ENCODE data around the gene BTN1A1.

The BTN1A1 gene

GRCh38 chr6:26526928-26527327 lies 26.8 kb downstream of the BTN1A1 start:
- Histone ChIP-seq H3K4me3 (replicated peaks; ENCODE audit: insufficient read depth, low read length) (no peak overlapping the region), H3K27me3 (ENCODE audit: insufficient read depth, poor library complexity, severe bottlenecking) (no peaks in the 10 kb centered on the region), H3K27ac (replicated peaks) (no peak overlapping the region)
- no peak for DNase-seq (ENCODE audit: low read depth in 1 of 2, low spot score in 1 of 2)
- no peak for TF ChIP-seq REST (IDR thresholded peaks at IDR 0.05; ENCODE audit: insufficient replicate concordance, low read depth)
- TF ChIP-seq POLR2AphosphoS5 (IDR thresholded peaks at IDR 0.05; ENCODE audit: low read depth), result no peak
- no peak for TF ChIP-seq SPI1 (IDR thresholded peaks at IDR 0.05; ENCODE audit: borderline replicate concordance, low read depth)
- TF ChIP-seq, protein P1, sequence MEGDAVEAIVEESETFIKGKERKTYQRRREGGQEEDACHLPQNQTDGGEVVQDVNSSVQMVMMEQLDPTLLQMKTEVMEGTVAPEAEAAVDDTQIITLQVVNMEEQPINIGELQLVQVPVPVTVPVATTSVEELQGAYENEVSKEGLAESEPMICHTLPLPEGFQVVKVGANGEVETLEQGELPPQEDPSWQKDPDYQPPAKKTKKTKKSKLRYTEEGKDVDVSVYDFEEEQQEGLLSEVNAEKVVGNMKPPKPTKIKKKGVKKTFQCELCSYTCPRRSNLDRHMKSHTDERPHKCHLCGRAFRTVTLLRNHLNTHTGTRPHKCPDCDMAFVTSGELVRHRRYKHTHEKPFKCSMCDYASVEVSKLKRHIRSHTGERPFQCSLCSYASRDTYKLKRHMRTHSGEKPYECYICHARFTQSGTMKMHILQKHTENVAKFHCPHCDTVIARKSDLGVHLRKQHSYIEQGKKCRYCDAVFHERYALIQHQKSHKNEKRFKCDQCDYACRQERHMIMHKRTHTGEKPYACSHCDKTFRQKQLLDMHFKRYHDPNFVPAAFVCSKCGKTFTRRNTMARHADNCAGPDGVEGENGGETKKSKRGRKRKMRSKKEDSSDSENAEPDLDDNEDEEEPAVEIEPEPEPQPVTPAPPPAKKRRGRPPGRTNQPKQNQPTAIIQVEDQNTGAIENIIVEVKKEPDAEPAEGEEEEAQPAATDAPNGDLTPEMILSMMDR (IDR thresholded peaks at IDR 0.05; ENCODE audit: insufficient read depth, low read length), result no peak
- TF ChIP-seq GABPA (IDR thresholded peaks at IDR 0.05; ENCODE audit: low read depth), result no peak

DNA sequence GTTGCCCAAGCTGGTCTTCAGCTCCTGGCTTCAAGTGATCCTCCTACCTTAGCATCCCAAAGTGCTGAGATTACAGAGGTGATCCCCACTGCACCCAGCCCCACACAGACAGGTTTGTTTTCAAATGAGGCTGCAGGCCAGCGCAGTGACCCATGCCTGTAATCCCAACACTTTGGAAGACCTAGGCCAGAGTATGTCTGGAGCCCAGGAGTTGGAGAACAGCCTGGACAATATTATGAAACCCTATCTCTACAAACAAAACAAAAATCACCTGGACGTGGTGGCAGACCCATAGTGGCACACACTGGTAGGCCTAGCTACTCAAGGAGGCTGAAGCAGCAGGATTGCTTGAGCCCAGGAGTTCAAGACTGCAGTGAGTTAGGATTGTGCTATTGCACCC lies 30.1 kb downstream of the BTN1A1 start:
- Histone ChIP-seq H3K27me3 (ENCODE audit: insufficient read depth, poor library complexity, severe bottlenecking) (no peaks in the 10 kb centered on the region), H3K4me3 (replicated peaks; ENCODE audit: insufficient read depth, low read length) (no peak overlapping the region), H3K27ac (replicated peaks) (no peak overlapping the region)
- DNase-seq (ENCODE audit: low read depth in 1 of 2, low spot score in 1 of 2), result no peak
- TF ChIP-seq SPI1 (IDR thresholded peaks at IDR 0.05; ENCODE audit: borderline replicate concordance, low read depth) (no peak), REST (IDR thresholded peaks at IDR 0.05; ENCODE audit: insufficient replicate concordance, low read depth) (no peak), GABPA (IDR thresholded peaks at IDR 0.05; ENCODE audit: low read depth) (no peak), POLR2AphosphoS5 (IDR thresholded peaks at IDR 0.05; ENCODE audit: low read depth) (no peak)
- TF ChIP-seq, protein P1 (IDR thresholded peaks at IDR 0.05; ENCODE audit: insufficient read depth, low read length), result no peak

GRCh38 chr6:26531897-26532296 lies 31.8 kb downstream of the BTN1A1 start:
- H3K27me3 ChIP-seq (ENCODE audit: insufficient read depth, poor library complexity, severe bottlenecking), result no peaks in the 10 kb centered on the region
- no peak overlapping the region for H3K4me3 ChIP-seq (replicated peaks; ENCODE audit: insufficient read depth, low read length)
- H3K27ac ChIP-seq (replicated peaks), result no peak overlapping the region
- TF ChIP-seq SPI1 (IDR thresholded peaks at IDR 0.05; ENCODE audit: borderline replicate concordance, low read depth) (no peak), REST (IDR thresholded peaks at IDR 0.05; ENCODE audit: insufficient replicate concordance, low read depth) (no peak), POLR2AphosphoS5 (IDR thresholded peaks at IDR 0.05; ENCODE audit: low read depth) (no peak), GABPA (IDR thresholded peaks at IDR 0.05; ENCODE audit: low read depth) (no peak)
- TF ChIP-seq, protein P1 (IDR thresholded peaks at IDR 0.05; ENCODE audit: insufficient read depth, low read length), result no peak
- no peak for DNase-seq (ENCODE audit: low read depth in 1 of 2, low spot score in 1 of 2)

Data from HL-60 (cell line).